Activated naive CD4-positive, alpha-beta T cell treated with anti-CD3 and anti-CD28 coated beads, Interleukin-2, amount 50 U/mL, for 24 hours (primary cell): Measurements from ENCODE around the gene COL12A1.

Experiments used
- H3K27ac Mint-ChIP-seq: one replicate; pipeline ENCODE4 v1.8.0; 2021; ENCODE audit warnings: mild to moderate bottlenecking, mixed read lengths
- H3K27me3 Mint-ChIP-seq: one replicate; pipeline ENCODE4 v1.8.0; 2021; ENCODE audit warnings: mixed read lengths
- H3K36me3 Mint-ChIP-seq: one replicate; pipeline ENCODE4 v1.8.0; 2021; ENCODE audit warnings: mixed read lengths
- H3K4me1 Mint-ChIP-seq: one replicate; pipeline ENCODE4 v1.8.0; 2021; ENCODE audit warnings: mixed read lengths
- H3K4me3 Mint-ChIP-seq: one replicate; pipeline ENCODE4 v1.8.0; 2021; ENCODE audit warnings: mild to moderate bottlenecking, mixed read lengths
- H3K9me3 Mint-ChIP-seq: one replicate; pipeline ENCODE4 v1.8.0; 2021; ENCODE audit warnings: mixed read lengths

The COL12A1 gene

GRCh38 chr6:75170691-75171560 is 34.9 kb downstream of the COL12A1 start:
- H3K9me3 Mint-ChIP-seq, result no peaks in the 10 kb centered on the region
- no peak overlapping the region for H3K27ac Mint-ChIP-seq
- peaks cover 21% of the 10 kb centered on the region for H3K27me3 Mint-ChIP-seq
- H3K36me3 Mint-ChIP-seq, result no peaks in the 10 kb centered on the region
- H3K4me3 Mint-ChIP-seq, result no peak overlapping the region
- H3K4me1 Mint-ChIP-seq, result no peaks in the 10 kb centered on the region

GRCh38 chr6:75169689-75170586 is 35.9 kb downstream of the COL12A1 start:
- Mint-ChIP-seq H3K27me3 (peaks cover 18% of the 10 kb centered on the region), H3K4me3 (no peak overlapping the region), H3K36me3 (no peaks in the 10 kb centered on the region), H3K4me1 (no peaks in the 10 kb centered on the region), H3K27ac (no peak overlapping the region), H3K9me3 (no peaks in the 10 kb centered on the region)

- H3K4me3 Mint-ChIP-seq, result no peak overlapping the region
- no peaks in the 10 kb centered on the region for H3K9me3 Mint-ChIP-seq
- no peak overlapping the region for H3K27ac Mint-ChIP-seq
- H3K4me1 Mint-ChIP-seq, result no peaks in the 10 kb centered on the region
- peaks cover 15% of the 10 kb centered on the region for H3K27me3 Mint-ChIP-seq
- H3K36me3 Mint-ChIP-seq, result no peaks in the 10 kb centered on the region
Observed at GRCh38 chr6:75167851-75168250, 38.0 kb downstream of the COL12A1 start.

- no peaks in the 10 kb centered on the region for H3K4me1 Mint-ChIP-seq
- H3K27ac Mint-ChIP-seq, result no peak overlapping the region
- H3K9me3 Mint-ChIP-seq, result no peaks in the 10 kb centered on the region
- H3K4me3 Mint-ChIP-seq, result no peak overlapping the region
- no peaks in the 10 kb centered on the region for H3K36me3 Mint-ChIP-seq
- peaks cover 15% of the 10 kb centered on the region for H3K27me3 Mint-ChIP-seq
Observed at GRCh38 chr6:75167325-75167724, 38.5 kb downstream of the COL12A1 start.

- Mint-ChIP-seq H3K36me3 (no peaks in the 10 kb centered on the region), H3K4me1 (no peaks in the 10 kb centered on the region), H3K4me3 (no peak overlapping the region), H3K9me3 (no peaks in the 10 kb centered on the region), H3K27ac (no peak overlapping the region), H3K27me3 (peaks cover 15% of the 10 kb centered on the region)
Observed at GRCh38 chr6:75166773-75167172, 39.1 kb downstream of the COL12A1 start.

GRCh38 chr6:75166236-75166635 is 39.6 kb downstream of the COL12A1 start:
- H3K4me3 Mint-ChIP-seq, result no peak overlapping the region
- no peaks in the 10 kb centered on the region for H3K9me3 Mint-ChIP-seq
- no peak overlapping the region for H3K27ac Mint-ChIP-seq
- no peaks in the 10 kb centered on the region for H3K36me3 Mint-ChIP-seq
- H3K4me1 Mint-ChIP-seq, result no peaks in the 10 kb centered on the region
- H3K27me3 Mint-ChIP-seq, result peaks cover 12% of the 10 kb centered on the region

- peaks cover 6% of the 10 kb centered on the region for H3K9me3 Mint-ChIP-seq
Observed at GRCh38 chr6:75158176-75158575, 47.7 kb downstream of the COL12A1 start.

GRCh38 chr6:75157336-75157735 is 48.5 kb downstream of the COL12A1 start:
- H3K27ac Mint-ChIP-seq, result no peak overlapping the region
- H3K9me3 Mint-ChIP-seq, result peaks cover 6% of the 10 kb centered on the region
- H3K4me3 Mint-ChIP-seq, result no peak overlapping the region
- H3K4me1 Mint-ChIP-seq, result no peaks in the 10 kb centered on the region
- no peaks in the 10 kb centered on the region for H3K36me3 Mint-ChIP-seq
- peaks cover 13% of the 10 kb centered on the region for H3K27me3 Mint-ChIP-seq

More at GRCh38 chr6:75158176-75158575, 47.7 kb downstream of the COL12A1 start:
- no peaks in the 10 kb centered on the region for H3K4me1 Mint-ChIP-seq
- H3K4me3 Mint-ChIP-seq, result no peak overlapping the region
- no peak overlapping the region for H3K27ac Mint-ChIP-seq
- no peaks in the 10 kb centered on the region for H3K36me3 Mint-ChIP-seq
- peaks cover 13% of the 10 kb centered on the region for H3K27me3 Mint-ChIP-seq

- no peaks in the 10 kb centered on the region for H3K4me1 Mint-ChIP-seq
- no peaks in the 10 kb centered on the region for H3K36me3 Mint-ChIP-seq
- H3K4me3 Mint-ChIP-seq, result no peak overlapping the region
- peaks cover 6% of the 10 kb centered on the region for H3K9me3 Mint-ChIP-seq
- no peak overlapping the region for H3K27ac Mint-ChIP-seq
- H3K27me3 Mint-ChIP-seq, result peaks cover 13% of the 10 kb centered on the region
Observed at GRCh38 chr6:75156186-75156878, 49.5 kb downstream of the COL12A1 start.

- peaks cover 6% of the 10 kb centered on the region for H3K9me3 Mint-ChIP-seq
- H3K4me3 Mint-ChIP-seq, result no peak overlapping the region
- H3K36me3 Mint-ChIP-seq, result no peaks in the 10 kb centered on the region
- H3K4me1 Mint-ChIP-seq, result no peaks in the 10 kb centered on the region
- peaks cover 14% of the 10 kb centered on the region for H3K27me3 Mint-ChIP-seq
- no peak overlapping the region for H3K27ac Mint-ChIP-seq
Observed at GRCh38 chr6:75155631-75156030, 50.2 kb downstream of the COL12A1 start.

- Mint-ChIP-seq H3K27me3 (peaks cover 17% of the 10 kb centered on the region), H3K4me3 (no peak overlapping the region), H3K4me1 (no peaks in the 10 kb centered on the region), H3K36me3 (no peaks in the 10 kb centered on the region), H3K27ac (no peak overlapping the region), H3K9me3 (peaks cover 6% of the 10 kb centered on the region)
Observed at GRCh38 chr6:75154973-75155372, 50.9 kb downstream of the COL12A1 start.

- H3K27ac Mint-ChIP-seq, result no peak overlapping the region
- H3K9me3 Mint-ChIP-seq, result no peaks in the 10 kb centered on the region
- no peaks in the 10 kb centered on the region for H3K36me3 Mint-ChIP-seq
- no peak overlapping the region for H3K4me3 Mint-ChIP-seq
- H3K27me3 Mint-ChIP-seq, result peaks cover 15% of the 10 kb centered on the region
- no peaks in the 10 kb centered on the region for H3K4me1 Mint-ChIP-seq
Observed at GRCh38 chr6:75150685-75151412, 55.0 kb downstream of the COL12A1 start.

GRCh38 chr6:75149696-75150095 is 56.2 kb downstream of the COL12A1 start:
- H3K27ac Mint-ChIP-seq, result no peak overlapping the region
- H3K9me3 Mint-ChIP-seq, result no peaks in the 10 kb centered on the region
- no peak overlapping the region for H3K4me3 Mint-ChIP-seq
- H3K27me3 Mint-ChIP-seq, result peaks cover 12% of the 10 kb centered on the region
- no peaks in the 10 kb centered on the region for H3K36me3 Mint-ChIP-seq
- no peaks in the 10 kb centered on the region for H3K4me1 Mint-ChIP-seq

GRCh38 chr6:75149240-75149639 is 56.6 kb downstream of the COL12A1 start:
- H3K36me3 Mint-ChIP-seq, result no peaks in the 10 kb centered on the region
- H3K9me3 Mint-ChIP-seq, result no peaks in the 10 kb centered on the region
- no peak overlapping the region for H3K27ac Mint-ChIP-seq
- no peak overlapping the region for H3K4me3 Mint-ChIP-seq
- H3K27me3 Mint-ChIP-seq, result peaks cover 10% of the 10 kb centered on the region
- H3K4me1 Mint-ChIP-seq, result no peaks in the 10 kb centered on the region

GRCh38 chr6:75147512-75147911 is 58.3 kb downstream of the COL12A1 start:
- Mint-ChIP-seq H3K4me3 (no peak overlapping the region), H3K9me3 (no peaks in the 10 kb centered on the region)

More at GRCh38 chr6:75147512-75147911, 58.3 kb downstream of the COL12A1 start:
- Mint-ChIP-seq H3K36me3 (no peaks in the 10 kb centered on the region), H3K27ac (no peak overlapping the region), H3K27me3 (peaks cover 10% of the 10 kb centered on the region), H3K4me1 (no peaks in the 10 kb centered on the region)
